ENCODE data around the gene MYO5C.
A peak's percentile ranks its signal among the peaks of the same experiment; 100 is the strongest.
"Not testable (repeated sequence)": the region's sequence is repeated elsewhere in the genome, so short reads cannot be mapped to it uniquely, and the experiment has no call there.

The MYO5C gene

DNA sequence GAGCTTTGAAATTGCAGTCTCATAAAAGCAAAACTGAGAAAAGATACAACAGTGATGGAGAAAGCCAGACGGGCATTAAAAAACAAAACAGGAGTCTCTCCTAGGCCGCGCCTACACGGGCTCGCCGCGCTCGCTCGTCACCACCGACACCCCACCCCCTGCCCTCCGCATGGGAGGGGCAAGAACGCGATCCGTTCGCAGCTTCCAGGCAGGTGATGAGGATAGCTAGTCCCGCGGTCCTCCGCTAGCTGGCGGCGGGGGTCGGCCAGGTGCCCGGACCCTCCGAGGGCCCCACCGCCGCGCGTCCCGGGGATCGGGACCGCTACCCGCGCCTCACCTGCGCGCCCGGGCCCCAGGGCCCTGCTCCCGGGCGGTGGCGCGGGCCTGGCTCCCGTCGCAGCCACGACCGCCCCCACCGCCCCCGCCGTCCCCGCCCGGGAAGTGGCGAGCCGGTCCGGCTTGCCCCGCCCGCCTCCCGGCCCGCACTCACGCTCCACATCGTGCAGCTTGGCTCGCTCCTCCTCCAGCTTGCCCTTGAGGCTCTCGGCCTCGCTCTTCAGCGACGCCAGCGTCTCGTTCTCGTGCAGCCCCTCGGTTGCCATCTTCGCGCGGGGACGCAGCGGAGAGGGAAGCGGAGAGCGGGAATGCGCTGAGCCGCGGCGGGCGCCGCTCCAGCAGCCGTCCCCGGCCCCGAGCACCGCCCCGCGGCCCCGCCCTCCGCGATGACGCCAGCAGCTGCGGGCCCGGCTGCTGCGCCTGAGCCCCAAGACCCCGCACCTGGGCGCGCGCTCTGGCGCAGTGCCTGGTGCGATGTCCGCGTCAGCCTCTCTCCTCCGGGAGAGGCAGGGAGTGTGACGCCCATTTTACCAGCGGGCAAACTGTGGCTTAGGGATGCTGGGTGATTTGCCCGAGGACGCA, 116.1 kb downstream of the MYO5C start:
- peak; percentile 67 to 74 for DNase-seq (ENCODE audit: low read depth in 2 of 2)

DNA sequence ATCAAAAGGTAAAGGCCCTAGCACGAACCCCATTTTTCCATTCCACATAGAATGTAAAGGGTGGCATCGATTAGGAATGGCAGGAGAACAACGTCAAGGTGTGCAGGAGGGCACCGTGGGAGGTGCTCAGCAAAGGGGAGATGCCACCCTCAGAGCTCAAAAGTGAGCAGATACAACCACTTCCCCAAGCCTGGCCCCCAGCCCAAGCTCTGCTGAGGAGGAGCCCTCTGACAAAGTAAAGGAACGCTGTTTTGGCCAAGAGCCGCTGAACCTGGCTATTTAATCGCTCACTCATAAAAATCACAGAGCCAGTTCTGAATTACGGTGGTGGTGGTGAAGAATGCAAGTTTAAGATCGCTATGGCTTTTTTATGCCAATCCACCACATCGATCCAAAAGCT, 116.8 kb downstream of the MYO5C start:
- no peak for DNase-seq (ENCODE audit: low read depth in 2 of 2)

DNA sequence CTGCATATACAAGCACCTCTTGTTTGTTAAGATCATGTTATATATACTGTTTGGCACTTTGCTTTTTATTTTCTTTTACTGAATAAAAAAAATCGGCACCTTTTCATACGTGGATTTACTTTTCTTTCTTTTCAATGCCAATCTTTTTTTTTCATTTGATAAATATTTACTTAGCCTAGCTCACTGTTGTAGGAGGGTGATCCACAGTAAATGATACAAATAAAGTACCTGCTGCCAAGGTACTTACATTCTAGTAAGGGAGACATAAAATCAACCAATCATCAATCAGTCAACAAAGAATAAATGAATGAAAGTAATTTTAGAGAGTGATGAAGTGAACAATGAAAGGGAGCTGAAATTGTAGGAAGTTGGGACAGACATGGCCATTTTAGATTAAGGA, 122.7 kb downstream of the MYO5C start:
- DNase-seq (ENCODE audit: low read depth in 2 of 2): no peak

DNA sequence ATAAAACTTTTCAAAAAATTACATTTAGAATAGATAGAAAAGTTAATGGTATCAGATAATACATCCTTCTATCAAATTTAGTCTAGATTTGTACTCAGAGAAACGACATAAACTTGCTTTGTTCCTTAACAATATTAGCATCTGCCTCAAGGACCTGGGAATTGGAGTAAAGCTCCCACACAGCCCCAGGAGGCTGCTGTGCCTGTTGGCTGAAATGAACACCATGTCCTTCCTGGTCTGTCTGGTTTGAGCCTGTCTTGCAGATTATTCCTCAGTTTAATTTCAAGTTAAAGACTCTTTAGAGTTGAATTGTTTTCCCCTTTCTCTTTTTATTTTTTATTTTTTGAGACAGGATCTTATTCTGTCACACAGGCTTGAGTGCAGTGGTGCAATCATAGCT, 123.8 kb downstream of the MYO5C start:
- no peak for DNase-seq (ENCODE audit: low read depth in 2 of 2)

DNA sequence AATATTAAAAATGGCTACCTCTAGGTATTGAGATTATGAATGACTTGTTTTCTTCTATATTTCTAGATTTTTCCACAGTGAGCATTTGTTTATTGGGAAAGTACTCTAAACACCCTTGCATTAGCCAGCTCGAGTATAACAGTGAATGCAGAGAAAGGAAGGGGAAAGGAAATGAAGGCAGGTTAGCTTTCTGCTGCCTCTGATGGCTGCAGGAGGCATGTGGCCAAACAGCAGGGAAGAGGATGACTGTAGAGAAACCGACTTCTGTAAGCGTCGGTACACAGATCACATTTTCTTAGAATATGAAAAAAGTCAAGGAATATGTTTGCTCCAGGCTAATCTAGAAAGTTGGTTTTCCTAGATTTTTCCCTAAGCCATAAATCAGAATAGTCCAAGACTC, 124.2 kb downstream of the MYO5C start:
- no peak for DNase-seq (ENCODE audit: low read depth in 2 of 2)

DNA sequence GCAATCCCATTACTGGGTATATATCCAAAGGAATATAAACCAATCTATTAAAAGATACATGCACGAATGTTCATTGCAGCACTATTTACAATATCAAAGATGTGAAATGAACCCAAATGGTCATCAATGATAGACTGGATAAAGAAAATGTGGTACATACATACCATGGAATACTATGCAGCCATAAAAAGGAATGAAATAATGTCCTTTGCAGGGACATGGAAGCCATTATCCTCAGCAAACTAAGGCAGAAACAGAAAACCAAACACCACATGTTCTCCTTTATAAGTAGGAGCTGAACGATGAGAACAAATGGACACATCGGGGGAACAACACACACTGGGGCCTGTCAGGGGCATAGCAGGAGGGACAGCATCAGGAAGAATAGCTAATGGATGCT, 125.4 kb downstream of the MYO5C start:
- DNase-seq (ENCODE audit: low read depth in 2 of 2): not testable (repeated sequence)

DNA sequence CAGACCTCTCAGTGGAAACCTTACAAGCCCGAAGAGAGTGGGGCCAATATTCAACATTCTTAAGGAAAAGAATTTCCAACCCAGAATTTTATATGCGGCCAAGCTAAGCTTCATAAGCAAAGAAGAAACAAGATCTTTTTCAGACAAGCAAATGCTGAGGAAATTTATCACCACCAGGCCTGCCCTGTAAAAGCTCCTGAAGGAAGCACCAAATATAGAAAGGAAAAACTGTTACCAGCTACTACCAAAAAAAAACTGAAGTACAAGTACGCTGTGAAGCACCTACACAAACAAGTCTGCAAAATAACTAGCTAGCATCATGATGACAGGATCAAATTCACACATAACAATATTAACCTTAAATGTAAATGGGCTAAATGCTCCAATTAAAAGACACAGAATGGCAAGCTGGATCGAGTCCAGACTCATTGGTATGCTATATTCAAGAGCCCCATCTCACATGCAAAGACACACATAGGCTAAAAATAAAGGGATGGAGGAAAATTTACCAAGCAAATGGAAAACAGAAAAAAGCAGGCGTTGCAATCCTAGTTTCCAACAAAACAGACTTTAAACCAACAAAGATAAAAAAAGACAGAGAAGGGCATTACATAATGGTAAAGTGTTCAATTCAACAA, 130.0 kb downstream of the MYO5C start:
- not testable (repeated sequence) for DNase-seq (ENCODE audit: low read depth in 2 of 2)

DNA sequence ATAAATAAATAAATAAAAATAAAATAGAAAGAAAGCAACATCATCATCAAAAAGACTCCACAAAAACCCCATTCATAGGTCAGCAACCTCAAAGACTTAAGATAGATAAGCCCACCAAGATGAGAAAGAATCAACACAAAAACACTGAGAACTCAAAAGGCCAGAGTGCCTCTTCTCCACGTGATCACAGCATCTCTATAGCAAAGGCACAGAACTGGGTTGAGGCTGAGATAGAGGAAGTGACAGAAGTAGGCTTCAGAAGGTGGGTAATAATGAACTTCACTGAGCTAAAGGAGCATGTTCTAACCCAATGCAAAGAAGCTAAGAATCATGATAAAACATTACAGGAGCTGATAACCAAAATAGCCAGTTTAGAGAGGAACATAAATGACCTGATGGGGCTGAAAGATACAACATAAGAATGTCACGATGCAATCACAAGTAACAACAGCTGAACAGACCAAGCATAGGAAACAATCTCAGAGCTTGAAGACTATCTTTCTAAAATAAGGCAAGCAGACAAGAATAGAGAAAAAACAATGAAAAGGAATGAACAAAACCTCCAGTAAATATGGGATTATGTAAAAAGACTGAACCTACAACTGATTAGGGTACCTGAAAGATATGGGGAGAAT, 130.9 kb downstream of the MYO5C start:
- no peak for DNase-seq (ENCODE audit: low read depth in 2 of 2)

DNA sequence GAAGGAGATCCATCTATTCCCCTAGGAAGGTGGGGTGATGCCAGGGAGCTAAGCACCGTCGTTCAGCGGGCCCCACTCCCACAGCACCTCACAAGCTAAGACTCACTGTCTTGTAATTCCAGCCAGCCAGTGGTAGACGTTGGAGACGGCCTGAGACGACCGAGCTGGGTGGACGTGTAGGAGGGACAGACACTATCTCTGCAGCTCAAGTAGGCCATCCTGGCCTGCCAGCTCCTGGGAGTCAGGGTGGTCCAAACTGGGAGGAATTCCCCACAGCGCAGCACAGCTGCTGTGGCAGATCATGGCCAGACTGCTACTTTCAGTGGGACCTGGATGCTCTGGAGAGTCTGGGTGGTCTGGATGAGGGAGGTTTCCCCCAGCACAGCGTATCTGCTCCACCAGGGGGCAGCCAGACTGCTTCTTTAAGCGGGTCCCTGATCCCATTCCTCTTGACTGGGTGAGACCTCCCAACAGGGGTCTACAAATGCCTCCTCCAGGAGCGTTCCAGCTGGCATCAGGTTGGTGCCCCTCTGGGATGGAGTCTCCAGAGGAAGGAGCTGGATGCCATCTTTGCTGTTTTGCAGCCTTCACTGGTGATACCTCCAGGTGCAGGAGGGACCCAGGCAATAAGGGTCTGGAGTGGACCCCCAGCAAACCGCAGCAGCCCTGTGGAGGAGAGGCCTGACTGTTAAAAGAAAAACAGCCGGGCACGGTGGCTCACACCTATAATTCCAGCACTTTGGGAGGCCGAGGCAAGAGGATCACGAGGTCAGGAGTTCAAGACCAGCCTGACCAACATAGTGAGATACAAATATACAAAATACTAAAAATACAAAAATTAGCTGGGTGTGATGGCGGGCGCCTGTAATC, 132.0 kb downstream of the MYO5C start:
- DNase-seq (ENCODE audit: low read depth in 2 of 2): no peak

DNA sequence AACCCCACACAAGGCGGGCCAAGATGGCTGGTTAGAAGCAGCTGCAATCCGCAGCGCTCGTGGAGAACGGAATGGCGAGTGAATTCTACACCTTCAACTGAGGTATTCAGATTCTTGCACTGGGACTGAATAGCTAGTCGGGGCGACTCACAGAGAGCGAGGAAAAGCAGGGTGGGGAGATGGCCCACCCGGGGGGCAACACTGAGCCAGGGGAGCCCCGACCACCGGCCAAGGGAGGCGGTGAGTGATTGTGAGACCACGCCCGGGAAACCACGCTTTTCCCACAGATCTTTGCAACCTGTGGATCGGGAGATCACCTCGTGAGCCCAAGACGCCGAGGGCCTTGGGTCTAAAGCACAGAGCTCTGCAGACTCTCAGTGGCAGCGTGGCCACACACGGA, 132.7 kb downstream of the MYO5C start:
- no peak for DNase-seq (ENCODE audit: low read depth in 2 of 2)

DNA sequence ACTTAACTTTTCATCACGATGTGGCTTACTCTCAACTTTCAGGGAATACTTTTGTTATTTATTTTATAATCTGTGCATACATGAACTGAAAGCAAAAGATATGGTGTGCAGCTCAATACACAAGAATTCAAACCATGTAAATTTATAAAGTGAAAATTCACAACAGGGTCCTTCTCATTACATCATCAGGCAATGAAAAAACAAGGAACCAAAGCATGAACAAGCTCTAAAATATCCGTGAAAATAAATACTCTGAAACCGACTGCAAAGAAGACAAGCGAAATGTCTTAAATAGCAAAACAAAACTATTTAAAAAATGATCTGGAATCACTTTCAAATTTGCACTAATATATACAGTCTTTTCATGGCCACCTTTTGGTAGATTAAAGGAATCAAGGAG, 133.3 kb downstream of the MYO5C start:
- no peak for DNase-seq (ENCODE audit: low read depth in 2 of 2)

DNA sequence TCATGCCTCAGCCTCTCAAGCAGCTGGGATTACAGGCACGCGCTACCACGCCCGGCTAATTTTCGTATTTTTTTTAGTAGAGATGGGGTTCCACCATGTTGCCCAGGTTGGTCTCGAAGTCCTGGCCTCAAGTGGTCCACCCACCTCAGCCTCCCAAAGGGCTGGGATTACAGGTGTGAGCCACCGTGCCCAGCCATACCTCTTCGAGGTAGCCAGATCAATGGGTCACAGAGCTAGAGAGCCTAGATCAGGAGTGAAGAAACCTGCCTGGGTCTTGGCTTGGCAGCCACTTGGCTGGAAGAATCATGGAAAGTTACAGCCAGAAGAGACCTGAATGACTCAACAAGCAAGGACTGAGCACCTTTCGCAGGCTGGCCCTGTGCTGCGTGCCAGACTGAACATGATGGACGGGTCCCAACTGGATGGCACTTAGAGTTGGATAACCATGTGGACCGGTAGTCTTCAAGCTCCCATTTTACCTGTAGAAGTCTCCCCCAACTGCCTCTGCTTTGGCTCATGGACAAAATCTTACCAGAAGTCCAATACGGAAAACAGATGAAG, 134.1 kb downstream of the MYO5C start:
- DNase-seq (ENCODE audit: low read depth in 2 of 2): no peak

DNA sequence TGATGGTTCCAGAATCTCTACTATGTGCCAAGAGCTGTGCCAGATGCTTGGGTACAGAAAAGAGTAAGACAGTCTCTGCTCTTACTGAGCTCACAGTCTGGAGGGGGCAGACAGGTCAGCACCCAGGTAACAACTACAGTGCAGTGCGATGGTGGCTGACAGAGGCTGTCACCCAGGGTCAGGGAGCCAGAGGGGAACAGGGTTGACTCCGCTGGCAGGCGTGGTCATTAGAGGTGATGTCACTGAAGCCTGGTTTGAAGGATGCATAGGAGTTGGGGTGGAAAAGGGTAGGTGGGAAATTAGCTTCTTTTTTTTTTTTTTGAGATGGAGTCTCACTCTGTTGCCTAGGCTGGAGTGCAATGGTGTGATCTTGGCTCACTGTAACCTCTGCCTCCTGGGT, 136.0 kb downstream of the MYO5C start:
- DNase-seq (ENCODE audit: low read depth in 2 of 2): no peak

DNA sequence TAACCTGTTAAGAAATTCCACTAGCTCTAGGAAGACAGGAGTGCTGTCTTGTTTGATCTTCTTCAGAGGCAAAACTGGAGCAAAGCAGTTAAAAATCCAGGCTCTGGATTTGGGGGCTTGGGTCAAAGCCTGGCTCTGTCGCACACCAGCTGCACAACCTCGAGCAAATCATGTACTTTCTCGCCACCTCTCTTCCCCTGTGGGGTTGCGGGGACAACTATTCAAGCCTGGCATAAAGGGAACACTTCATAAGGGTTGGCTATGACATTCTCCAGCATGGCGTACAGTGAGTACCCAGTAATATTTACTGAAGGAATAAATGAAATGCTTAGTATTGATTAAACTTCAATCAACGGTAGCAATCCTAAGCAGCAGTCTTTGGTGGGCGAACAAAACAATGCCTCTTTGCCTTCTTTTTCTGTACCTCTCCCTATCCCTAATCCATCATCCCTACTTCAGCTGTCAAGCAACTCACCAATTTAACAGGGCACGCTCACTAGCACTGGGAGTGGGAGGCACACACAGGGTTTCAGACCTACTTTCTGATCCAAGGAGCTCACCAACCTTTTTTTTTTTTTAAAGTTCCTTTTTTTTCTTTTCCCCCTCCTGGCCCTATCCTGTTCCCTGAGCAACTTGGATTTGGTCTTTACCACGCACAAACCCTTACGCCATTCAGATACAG, 137.4 kb downstream of the MYO5C start:
- DNase-seq (ENCODE audit: low read depth in 2 of 2): no peak

DNA sequence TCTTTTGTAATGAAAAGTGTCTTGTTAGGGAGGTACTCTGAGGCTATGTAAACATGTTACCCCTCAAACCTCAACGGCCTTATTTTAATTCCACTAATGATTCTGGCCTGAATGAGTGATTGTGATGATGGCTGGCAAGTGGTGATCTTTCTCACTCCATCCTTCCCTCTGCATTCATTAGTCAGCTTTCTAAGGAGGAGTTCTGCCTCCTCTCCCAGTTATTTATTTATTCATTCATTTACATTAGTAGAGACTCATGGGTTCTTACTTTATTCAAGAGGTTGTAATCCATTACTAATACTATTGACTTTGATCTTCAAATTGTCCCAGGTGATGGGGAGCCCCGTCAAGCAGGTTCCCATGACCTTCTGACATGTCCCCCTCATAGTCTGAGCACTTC, 139.7 kb downstream of the MYO5C start:
- DNase-seq (ENCODE audit: low read depth in 2 of 2): no peak

DNA sequence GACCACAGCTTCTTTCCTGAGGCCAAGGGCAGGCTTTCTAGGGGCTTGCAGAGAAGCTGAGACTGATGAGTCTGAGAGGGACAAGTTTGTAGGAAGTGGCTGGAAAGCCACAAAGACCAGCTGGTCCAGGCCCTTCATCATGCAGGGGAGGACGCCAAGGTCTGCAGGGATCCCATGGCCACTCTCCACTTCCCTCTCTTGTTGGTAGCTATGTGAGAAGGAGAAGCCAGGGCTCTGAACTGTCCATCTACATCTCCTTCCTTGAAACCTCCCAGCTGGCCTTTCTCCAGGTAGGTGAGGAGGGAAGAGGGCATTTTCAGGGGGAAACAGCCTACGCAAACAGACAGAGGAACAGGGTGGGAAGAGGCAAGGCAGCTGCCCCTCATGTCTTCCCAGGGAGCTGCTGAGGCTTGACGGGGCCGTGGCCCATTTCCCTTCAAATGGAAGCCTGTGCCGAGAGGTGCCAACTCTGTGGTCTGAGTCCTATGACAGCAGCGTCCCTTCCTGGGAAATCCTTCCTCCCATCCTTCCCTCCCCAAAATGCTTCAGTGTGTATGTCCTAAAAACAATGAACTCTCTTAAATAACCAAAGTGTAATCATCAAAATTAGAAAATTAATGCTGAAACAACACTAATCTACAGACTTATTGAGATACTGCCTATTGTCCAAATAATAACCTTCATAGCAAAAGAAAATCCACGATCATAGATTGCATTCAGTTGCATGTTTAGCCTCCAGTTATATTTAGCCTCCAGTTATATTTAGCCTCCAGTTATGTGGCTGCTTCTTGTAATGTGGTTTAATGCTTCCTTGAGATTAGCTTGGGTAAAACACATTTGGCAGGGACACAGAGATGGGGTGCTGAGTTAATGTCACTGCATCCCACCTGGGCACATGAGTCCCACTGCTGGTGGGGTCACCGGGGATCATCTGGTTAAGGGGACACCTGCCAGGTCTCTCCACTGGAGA, 140.4 kb downstream of the MYO5C start:
- DNase-seq (ENCODE audit: low read depth in 2 of 2): no peak

DNA sequence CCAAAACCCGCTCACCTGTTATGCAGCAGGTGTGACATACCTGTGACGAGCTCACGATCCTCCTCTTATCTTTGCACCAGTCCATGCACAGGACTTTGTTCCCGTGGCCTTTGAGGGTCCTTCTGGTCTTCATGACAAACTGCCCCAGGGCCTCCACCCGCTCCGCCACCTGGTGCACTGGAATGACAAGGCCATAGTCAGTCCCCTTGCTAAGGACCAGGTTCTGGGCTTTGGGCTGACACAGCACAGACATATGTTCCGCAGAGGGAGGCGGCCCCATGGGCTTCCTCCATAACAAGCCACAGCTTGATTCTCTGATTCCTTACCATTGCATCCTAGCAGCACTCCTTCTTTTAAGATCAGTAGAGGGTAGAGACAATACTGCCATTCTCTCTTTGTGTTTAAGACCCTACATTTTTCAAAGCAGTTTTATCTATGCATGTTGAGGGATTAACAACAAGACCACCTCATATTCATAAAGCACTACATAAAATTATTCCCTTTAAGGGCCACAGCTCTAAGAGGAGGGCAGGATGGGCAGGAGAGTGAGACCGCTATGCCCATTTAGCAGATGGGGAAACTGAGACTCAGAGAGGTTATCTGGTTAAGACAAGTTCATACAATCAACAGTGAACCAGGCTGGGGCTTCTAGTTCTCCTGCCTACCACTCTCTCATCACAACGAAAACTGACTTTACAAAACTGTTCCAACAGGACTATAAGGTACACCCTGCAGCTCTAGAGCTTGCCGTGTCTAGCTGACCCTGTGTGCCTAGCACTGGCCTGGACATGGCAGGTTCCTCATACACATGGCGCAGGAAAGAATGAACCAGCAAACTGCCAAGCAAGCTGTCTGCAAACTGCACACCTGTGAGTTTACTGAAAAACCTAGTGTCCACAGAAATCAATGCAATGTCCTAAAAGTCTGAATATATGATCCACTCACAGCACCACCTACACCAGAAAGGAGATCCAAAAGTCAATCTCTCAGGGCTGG, 141.4 kb downstream of the MYO5C start:
- no peak for DNase-seq (ENCODE audit: low read depth in 2 of 2)

DNA sequence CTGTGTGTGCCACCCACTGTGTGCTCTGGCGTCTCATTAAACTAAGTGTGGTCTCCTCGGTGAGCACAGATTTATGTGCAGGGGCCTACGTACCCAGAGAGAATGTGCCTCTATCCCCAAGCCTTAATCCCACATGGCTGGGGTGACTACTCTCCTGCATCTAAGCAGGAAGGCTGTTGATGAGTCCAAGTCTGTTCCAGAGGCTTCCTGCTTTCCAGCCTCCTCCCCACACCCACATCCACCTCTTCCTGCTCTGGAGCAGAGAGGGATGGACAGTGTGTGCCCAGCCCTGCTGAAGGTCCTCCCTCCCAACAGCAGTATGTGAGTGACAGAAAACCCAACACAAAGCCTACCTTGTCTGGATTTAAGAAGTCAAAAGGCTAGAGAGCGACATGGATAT, 144.3 kb downstream of the MYO5C start:
- no peak for DNase-seq (ENCODE audit: low read depth in 2 of 2)

DNA sequence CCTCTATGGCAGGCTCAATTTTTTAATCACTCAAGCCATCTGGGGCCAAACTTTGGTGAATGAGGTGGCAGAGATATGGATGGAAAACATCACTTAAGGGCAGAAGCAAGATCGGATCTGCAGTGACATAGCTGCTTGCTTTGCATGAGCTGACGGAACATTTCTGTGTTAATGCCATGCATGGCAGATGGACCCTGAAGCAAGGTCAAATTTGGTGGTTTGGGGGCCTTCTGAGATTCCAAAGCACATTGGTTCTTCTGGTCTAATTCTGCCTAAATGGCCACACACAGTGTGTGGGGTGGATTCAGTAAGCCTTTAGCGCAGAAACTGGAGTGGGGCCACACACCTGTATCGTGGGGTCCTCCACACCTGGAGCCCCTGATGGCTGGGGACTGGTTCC, 144.7 kb downstream of the MYO5C start:
- no peak for DNase-seq (ENCODE audit: low read depth in 2 of 2)
